NCI-H2029 (cell line): ENCODE data around the gene PJA2.

Experiments used
- DNase-seq: peaks from one replicate; lab custom pipeline; 2025; lab: John Stamatoyannopoulos, UW

Gene PJA2

DNA sequence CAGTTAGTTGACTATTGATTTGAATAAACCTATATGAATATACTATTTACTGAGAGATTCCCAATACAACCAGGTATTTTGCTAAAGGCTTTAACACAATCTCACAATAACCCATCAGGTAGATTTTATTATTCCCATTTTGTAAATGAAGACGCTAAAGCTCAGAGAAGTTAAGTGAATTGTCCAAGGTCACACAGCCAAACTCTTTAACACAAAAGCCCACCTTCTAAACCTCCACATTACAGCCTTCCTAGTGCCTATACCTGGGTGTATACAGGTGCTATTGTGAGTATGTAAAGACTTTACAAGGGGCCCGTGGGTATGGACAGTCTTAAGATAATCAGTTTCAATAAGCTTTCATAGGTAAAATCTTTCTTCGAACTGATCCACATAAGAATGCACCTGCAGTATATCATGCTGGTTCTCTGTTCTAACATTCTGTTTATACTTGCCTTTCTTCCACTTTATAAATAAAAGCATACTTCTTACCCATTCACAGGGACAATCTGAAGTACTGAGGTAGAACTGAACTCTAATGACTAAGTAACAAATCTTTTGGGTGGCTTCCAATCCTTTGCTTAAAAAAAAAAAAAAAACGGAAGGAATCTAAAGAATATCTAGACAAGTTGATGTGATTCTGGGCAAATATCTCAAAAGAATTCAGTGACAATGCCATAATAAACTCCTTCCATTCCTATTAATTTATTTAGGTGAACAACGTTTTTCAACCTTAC lies 59.1 kb downstream of the PJA2 start:
- no peak for DNase-seq

DNA sequence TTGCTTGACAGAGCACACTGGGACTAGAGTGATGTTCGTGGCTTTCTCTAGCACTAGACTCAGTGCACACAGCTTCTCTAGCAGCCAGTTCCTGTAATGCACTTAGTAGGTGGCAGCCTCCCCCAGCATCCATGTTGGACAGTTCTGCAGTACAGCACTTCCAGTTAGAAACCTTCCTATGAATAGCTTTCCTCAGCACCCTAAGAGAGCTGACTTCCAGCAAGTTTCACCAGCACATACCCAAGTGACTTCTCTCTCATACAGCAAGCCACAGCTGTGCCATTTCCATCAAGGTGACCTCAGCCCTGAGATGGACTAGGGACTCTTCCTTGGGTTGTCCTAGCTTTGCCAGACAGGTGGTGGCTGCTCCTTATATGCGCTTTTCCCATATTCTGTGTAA lies 60.4 kb downstream of the PJA2 start:
- DNase-seq = no peak

DNA sequence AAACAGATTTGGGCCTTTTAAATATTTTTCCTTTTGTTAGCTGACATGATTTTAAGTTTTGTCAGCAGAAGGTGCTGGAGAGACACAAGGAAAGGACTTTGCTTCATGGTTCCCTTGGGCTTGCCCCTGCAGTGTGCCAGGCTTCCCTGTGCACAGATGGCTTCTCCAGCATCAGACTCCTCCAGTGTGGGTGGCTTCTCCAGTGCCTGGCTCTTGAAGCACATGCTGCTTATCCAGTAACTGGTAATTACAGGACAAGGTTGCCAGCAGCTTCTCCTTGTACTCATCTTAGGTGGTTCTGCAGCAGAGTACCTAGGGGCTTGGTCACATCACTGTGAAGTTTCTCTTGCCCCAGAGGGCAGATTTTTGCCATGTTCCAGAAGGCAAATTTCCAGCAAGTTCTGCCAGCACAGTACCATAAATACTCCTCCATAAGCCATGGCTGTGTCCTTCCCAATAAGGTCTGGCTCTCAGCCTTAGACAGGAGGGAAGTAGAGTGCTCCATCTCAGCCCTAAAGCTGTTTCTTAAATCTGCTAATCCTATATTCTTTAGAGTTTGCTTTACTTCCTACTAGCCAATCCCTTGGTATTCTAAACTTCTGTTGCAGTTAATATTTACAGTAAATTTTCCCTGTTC lies 62.4 kb downstream of the PJA2 start:
- DNase-seq = no peak

DNA sequence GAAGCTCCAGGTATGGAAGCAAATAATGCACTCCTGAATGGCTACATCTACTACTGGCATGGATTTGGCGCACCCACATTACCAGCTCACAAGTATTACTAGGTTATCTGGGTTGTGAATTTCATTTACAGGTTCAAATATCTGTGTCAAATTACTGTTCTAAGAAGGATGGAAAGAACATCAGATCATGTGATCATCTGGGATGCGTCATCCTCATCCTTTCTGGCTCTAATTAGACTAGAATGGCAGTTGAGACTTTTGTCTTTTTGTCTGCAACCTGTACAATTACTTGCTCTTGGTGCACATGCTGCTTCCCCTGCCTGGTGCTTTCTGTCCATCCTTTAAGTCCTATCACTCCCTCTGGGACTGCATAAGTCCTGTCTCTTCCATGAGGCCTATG lies 64.1 kb downstream of the PJA2 start:
- no peak for DNase-seq

DNA sequence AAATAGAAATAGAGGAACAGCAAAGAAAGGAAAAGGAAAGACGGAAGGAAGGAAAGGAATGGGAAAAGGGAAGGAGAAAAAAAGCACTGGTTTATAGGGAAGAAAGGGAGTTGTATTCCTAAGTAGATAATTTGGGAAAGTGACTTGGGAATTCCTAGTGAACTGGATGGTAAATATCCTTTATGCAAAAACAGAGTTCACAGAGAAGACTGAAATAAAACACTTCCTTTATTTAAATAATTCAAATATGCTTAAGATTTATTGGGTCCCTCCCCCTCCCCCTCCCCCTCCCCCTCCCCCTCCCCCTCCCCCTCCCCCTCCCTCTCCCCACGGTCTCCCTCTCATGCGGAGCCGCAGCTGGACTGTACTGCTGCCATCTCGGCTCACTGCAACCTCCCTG lies 69.4 kb downstream of the PJA2 start:
- no peak for DNase-seq

DNA sequence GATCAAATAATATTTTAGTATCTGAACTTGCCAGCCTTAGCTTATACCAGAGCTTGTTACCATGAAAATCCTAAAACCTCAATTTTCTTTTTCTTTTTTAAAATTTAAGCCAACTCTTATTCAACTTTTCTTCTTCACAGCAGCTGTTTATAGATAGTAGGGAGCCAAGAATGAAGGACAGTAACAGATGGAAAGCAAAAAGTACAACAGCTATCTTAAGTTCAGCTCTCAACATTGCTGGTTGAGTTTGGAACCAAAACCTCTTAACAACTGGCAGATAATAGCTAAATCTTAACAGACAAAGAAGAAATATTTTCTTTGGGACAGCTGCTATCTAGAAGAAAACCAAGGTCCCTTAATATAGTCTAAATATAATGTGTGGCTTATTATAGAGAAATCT lies 74.7 kb downstream of the PJA2 start:
- no peak for DNase-seq

DNA sequence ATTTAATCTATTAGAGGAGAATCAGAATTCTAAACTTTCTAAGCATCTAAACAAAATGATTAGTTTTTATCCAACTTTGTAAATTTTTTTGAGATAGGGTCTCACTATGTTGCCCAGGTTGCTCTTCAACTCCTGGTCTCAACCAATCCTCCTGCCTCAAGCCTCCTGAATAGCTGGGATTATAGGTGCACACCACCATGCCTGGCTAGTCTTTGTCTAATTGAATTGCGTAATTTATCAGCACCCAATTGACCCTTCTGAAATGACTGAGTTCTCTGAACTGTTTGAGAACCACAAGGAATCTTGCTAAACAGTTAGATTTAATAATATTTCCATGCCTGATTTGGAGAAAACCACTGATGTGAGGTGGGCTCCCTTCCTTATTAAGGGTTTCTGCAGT lies 75.7 kb downstream of the PJA2 start:
- DNase-seq = no peak

DNA sequence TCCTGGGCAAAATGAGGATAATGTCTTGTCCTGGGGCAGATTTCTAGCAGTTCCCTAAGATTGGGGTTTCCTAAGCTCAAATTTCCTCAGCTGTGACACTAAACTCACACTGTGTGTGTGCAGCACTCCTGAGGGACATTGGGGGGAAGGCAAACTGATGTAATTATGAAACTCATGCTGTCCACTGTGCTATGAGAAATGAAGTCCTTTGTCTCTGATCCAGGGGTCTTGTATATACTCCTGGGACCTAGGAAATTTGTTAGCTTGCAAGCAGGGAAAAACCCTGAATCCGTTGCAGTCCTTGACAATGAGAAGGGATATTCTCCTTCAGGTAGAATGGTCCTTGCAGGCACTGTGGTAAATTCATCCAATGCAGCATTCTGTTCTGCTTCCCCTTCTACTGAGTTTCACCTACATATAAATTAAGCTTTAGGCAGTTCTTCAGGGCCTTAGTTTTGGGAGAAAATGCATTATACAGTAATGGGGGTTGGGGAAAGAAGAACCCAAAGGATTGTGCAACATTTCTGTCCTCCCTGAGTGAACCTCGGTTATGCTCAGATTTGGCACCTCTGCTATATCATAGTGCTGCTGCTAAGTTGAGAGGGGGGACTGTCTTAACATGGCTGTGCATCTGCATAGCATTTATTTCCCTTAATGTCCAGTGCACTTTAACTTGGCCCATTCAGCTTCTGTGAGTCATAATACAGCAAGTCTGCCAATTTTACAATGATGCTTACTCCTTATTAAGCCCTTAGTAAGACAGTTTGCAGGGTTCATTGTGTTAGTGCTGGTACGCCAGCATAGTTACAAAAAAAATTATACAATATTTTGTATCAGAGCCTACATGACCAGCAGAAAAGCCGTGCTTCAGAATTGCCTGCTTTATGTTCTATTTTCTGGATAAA lies 80.2 kb downstream of the PJA2 start:
- DNase-seq = no peak

DNA sequence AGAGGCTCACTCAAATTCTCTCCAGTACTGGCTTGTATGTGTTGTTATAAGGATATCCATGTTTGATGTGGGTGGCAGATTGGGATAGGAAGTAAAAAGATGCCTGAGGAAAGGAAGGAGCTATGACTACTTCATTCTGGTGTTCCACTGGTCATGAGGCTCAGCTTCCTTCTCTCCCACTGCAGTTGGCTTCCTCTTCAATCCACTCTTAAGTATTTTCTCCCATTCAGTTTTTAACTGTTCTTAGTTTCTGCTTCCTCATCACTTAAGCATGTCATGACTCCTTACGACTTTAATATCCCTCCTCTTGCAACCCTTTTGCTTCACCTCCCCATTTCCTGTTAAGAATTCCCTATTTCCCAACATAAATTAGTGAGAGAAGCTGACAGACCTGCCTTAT lies 81.1 kb downstream of the PJA2 start:
- DNase-seq = no peak

DNA sequence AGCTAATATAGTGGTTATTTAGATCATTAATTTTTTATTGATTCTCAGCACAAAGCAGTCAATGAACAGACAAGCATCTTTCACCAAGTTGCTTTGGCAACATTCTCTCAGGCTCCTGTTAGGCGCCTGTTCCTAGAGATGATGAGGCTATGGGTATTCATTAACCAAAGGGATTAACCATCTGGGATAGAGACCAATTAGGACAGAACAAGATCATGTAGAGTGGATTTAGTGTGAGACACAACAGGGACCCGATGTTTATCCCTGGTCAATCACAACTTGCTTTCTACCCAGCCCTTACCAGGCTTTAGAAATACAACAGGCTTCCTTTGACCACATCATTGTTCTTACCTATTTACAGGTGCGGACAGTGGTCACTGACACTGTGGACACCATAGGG lies 82.2 kb downstream of the PJA2 start:
- DNase-seq = no peak

DNA sequence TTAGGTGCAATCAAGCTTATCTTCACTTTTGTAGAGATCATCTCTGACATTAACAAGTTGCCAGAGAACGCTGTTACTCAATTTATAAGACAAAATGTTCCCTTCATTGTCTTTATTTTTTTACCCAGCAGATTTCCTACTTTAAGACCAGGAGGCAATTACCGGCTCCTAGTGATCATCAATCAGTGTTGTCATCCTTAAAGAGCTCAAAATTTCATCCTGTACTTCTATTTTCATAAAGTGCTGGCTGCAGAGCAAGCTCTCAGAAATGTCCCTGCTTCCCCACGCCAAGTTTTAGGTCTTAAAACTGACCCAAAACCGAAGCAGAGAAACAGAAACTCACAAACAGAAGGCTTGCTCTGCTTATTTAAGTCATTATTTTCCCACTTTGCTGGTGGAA lies 82.9 kb downstream of the PJA2 start:
- no peak for DNase-seq

DNA sequence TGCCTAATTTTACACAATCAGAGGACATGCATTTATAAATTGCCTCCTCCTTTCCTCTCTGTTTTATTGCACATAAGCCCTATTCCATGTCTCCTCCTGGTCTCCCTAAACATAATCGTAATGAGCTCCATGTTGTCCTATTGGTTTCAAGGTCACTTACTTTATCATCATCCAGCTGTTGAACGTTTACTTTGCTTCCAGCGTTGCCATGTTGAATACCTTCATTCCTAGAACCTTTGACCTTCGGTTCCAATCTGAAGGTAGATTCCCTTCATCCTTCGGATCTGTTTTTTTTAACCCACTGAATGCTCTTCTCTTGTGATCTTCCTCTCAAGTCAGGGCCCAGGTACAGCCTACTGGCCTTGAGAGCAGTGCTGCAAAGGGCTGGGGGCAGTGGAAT lies 84.3 kb downstream of the PJA2 start:
- DNase-seq = no peak

DNA sequence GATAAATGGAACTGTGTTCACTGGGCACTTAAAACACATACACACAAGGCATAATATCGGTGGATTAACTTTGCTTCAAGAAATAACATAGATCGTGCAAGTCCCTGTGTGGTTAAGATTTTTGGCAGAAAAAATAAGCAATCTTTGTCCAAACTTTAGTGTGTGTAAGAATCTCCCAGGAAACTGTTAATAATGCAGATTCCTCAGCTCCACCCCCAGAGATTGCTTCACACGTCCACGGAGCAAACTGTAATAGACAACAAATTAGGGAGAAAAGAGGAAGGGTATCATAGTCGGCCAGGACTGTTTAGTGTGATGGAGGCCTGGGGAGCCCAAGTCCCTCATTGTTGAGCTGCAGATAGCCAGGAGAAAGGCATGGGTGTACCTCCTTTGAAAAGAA lies 84.8 kb downstream of the PJA2 start:
- DNase-seq = no peak

DNA sequence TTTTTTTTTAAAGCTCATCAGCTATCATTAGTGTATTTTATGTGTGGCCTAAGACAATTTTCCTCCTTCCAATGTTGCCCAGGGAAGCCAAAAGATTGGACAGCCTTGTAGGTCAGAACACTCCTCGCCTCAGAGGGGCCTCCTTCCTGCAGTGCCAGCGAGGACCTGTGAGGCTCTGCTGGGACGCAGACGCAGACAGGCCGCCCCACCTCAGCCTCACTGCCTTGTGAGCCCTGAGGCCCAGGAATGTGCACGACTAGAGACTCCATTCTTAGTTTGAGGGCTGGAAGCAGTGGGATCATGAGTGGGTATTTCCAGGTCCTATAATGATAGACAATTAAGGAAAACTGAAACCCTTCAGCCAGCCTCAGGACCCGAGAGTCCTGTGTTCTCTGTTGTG lies 85.4 kb downstream of the PJA2 start:
- DNase-seq = no peak

DNA sequence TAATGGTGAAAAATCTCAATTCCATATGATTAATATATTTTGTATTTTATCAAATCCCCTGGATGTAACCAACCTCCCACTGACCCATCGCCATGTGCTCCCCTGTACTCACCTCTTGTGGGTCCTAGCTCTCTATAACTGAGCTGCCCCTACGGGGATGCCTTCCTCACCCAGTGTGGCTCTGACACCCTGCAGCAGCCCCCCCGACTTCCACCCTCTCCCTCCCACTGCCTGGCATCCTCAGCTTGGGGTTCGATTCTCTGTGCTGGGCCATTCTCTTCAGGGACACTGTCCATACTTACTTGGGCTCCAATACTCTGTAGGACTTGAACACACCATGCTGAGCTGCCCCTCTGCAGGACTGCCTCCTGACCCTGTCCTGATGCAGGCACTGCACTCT lies 87.1 kb downstream of the PJA2 start:
- no peak for DNase-seq

DNA sequence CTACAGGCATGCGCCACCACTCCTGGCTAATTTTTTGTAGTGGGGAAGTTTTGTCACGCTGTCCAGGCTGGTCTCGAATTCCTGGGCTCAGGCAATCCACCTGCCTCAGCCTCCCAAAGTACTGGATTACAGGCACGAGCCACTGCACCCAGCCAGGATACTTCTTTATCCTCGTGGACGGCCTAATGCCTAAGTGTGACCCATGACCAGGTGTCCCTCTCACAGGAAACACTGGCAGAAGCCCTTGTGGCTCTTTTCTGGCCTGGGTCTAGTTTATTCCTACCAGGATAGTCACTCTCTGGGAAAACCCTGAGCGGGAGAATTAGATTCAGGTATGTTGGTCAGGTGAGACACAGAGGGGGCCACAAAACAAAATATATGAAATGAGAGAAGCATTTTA lies 90.4 kb downstream of the PJA2 start:
- no peak for DNase-seq

DNA sequence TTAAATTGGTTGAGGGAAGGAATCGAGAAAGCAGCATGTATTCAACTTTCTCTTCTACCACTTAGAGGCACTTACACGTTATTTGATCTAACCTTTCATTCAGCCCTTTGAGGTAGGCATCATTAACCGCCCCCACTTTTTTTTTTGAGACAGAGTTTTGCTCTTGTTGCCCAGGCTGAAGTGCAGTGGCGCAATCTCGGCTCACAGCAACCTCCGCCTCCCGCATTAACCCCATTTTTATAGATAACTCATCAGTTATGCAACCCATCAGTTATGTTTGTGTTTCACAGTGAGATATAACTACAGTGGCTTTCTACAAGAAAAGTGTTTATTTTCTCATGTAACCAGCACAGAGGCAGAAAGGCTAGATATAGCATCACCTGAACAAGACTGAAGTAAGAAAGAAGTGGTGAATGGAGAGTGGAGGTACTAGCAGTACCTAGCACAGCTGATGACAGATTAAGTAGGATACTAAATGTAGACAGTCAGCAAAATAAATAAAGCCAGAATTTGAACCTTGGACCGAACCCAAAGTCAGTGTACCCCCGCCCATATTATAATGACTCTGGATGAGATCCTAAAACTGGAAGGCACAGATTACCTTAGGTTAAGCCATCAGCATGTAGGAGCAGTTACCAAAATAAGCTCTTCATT lies 91.2 kb downstream of the PJA2 start:
- no peak for DNase-seq

DNA sequence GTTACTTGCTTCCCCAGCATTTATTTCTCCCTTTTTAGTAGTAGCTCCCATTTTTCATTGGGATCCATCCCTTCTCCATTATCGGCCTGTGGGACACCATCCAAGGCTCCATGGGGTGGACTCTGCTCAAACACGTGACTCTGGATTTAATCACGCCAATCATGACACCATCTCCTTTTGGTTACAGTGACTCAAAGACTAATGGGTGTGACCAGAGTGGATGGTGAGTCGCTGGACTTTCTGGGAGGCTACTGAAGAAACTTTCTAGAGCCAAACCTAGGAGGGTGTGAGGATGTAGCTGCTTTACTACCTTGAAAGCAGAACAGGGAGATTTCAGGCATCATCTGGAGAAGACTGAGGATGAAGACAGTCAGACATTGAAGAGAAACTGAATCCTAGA lies 93.1 kb downstream of the PJA2 start:
- no peak for DNase-seq

DNA sequence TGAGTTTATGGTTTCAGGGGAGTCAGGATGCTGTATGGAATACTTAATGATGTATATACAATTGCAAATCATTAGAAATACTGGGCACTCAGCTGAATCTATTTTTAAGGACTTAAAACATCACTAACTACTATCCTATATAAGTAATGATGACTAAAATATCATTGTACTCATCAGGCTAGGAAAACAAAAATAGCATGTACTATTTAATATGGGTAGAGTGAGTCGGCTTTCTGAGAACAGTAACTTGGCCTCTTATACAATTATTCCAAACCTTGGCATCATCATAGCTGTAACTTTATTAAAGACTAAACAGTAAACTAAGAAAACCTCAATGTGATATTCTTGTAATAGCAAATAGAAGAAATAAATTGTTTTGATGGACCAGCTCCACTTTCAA lies 94.5 kb downstream of the PJA2 start:
- DNase-seq = no peak

DNA sequence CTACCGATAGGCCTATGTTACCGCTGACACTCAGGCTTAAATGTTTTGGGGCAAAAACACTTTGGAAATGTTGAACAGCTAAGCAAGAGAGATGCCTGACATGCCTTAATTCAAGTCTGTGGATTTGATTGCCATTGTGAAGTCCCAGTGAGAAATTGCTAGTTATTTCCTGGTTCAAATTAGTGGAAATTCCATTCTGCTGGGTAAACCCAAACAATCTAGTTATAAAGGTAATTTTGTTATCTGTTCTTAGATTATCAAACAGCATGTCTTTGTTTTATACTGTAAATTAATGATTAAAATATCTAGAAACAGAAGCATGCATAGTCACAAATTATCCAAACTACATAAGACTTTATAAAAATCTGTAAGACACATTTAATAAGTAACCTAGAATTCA lies 96.6 kb downstream of the PJA2 start:
- no peak for DNase-seq

DNA sequence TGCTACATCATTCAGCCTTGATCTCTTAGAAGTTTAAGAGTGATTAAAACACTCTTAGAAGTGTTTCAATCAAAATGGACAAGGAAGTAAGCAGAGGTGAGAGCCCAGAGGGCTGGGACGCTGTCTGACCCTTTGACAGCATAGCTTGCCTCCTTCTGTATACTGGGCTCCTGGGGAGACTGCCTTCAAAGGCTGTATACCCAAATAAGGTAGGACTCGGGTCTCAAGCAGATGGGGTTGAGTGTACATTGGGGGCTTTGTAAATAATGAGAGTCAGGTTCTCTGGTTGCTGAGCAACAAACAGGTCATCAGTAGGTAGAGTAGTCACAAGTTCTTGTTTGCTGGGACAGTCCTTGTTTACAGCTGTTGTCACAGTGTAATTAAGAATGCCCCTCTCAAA lies 97.1 kb downstream of the PJA2 start:
- DNase-seq = no peak

DNA sequence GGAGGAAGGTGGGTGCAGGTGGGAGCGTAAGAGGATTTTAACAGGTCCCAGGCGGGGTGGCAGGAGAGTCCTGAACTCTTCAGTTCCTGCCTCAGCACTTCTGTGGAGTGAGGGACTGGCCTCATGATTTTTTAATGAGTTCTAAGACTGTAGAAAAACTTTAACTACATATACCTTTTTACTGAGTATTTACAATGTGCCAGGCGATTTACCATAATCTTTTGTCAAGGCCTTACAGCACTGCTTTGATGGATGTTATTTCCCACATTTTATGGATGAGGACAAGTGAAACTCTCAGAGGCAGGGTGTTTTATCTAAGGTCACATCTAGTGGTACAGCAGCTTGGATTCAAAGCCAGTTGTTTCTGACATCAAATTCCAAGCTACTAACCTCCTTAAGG lies 99.5 kb downstream of the PJA2 start:
- no peak for DNase-seq
